Heart left ventricle (tissue), 13 donors: Measurements from ENCODE around the gene SAGE1.
"Not testable (repeated sequence)": the region's sequence is repeated elsewhere in the genome, so short reads cannot be mapped to it uniquely, and the experiment has no call there.

Source experiments
- POLR2A ChIP-seq, 2 donors: fragments of 450-650 bp; IDR thresholded peaks; one replicate each; pipeline ENCODE4 v1.6.1; 2017; ENCODE audit warnings: antibody characterized with exemption in 2 of 2, mild to moderate bottlenecking in 2 of 2, moderate library complexity in 2 of 2
- TF ChIP-seq, protein P1 (sequence below), 12 donors: fragments of 200-600 bp; sonication (generic) in 4 of 12; IDR thresholded peaks; one replicate each; pipeline versions ENCODE4 v1.5.0 to v1.8.0; 2018 to 2022; ENCODE audit warnings: antibody characterized with exemption in 12 of 12, mild to moderate bottlenecking in 5 of 12
- donor health status: ischemic (EF 13 %, LVEDD 7.1; RV severe dilation, severe dysfunction).
- donor health status: DM: no; HTN: yes; CAD: no.
- donor health status: DM: no; HTN: no; CAD: no.
- donor health status: ischemic (EF 25% LVEDD 6.9; RV normal size, moderate dysfunction).
- donor health status: ischemic (EF 25% LVEDD 5.7; RV mildly dilated, moderate dysfunction).
- donor health status: ischemic (EF 35%, LVEDD 5.7; RV mildly dilated, moderate dysfunction).
- donor health status: nonischemic (EF 11% LVEDD 7.7; RV severe dilation, severe dysfunction).
- donor health status: DM: yes; HTN: yes; CAD: no.
- donor health status: PGD.
- donor health status: ischemic (EF 29% LVEDD 5.4; RV normal size, mild dysfunction).
- donor health status: nonischemic (EF 23%, LVEDD 6.1; RV moderate dilation, normal function).

DNA sequence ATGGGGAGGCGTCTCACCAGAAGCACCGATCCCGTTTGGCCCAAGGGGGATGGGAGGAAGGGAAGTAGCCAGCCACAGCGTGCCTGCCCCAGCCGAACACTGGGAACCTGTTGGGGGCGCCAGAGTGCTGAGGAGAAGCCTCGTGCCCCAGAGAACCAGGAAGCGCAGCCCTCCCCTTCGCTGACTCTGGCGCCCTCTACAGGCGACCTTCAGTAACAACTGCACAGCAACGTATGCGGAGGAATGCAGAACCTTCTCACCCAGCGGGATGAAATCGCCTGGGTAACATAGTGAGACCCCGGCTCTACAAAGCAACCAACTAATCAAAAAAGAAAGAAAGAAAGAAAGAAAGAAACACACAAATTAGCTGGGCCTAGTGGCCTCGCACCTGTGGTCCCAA, 39.1 kb upstream of the SAGE1 start, which contains the start of gene CT45A8:
- TF ChIP-seq, protein P1, sequence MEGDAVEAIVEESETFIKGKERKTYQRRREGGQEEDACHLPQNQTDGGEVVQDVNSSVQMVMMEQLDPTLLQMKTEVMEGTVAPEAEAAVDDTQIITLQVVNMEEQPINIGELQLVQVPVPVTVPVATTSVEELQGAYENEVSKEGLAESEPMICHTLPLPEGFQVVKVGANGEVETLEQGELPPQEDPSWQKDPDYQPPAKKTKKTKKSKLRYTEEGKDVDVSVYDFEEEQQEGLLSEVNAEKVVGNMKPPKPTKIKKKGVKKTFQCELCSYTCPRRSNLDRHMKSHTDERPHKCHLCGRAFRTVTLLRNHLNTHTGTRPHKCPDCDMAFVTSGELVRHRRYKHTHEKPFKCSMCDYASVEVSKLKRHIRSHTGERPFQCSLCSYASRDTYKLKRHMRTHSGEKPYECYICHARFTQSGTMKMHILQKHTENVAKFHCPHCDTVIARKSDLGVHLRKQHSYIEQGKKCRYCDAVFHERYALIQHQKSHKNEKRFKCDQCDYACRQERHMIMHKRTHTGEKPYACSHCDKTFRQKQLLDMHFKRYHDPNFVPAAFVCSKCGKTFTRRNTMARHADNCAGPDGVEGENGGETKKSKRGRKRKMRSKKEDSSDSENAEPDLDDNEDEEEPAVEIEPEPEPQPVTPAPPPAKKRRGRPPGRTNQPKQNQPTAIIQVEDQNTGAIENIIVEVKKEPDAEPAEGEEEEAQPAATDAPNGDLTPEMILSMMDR (IDR thresholded peaks at IDR 0.05) = not testable (repeated sequence)
- not testable (repeated sequence) for TF ChIP-seq POLR2A (IDR thresholded peaks at IDR 0.05)
